Ovary (tissue), 3 donors: ENCODE data around the gene SLC1A1.

ENCODE experiments used
- POLR2A ChIP-seq: fragments of 450-650 bp; IDR thresholded peaks from one replicate; pipeline ENCODE4 v1.6.1; 2017; ENCODE audit warnings: antibody characterized with exemption, mild to moderate bottlenecking, moderate library complexity
- TF ChIP-seq, protein P1 (sequence below), 3 donors: fragments of 450-650 bp in 2 of 3; fragments of 200-600 bp in 1 of 3; IDR thresholded peaks; one replicate each; pipeline versions ENCODE4 v1.5.1 to v1.8.0; 2016 to 2022; ENCODE audit warnings: antibody characterized with exemption in 3 of 3, mild to moderate bottlenecking in 1 of 3
- donor health status: DM: no; HTN: no; CAD: no.

DNA sequence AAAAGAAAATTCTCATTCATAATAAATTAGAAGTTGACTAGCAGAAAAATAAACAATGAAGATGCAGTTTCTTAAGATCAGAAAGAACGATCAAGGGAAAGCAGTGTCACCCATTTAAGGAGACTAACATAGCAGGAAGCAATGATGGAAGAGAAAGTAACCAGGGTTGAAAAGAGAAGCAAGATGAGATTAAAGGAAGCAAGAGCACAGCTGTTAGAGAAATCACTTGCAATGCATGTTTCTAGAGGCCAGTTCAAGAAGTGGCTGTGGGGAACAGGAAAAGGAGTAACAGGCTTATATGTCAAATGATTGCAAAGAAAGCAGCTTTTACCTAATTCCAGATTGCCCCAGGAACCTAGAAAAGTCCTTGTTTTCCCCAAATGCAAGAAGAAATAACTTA lies 46.8 kb upstream of the SLC1A1 start:
- TF ChIP-seq, protein P1, sequence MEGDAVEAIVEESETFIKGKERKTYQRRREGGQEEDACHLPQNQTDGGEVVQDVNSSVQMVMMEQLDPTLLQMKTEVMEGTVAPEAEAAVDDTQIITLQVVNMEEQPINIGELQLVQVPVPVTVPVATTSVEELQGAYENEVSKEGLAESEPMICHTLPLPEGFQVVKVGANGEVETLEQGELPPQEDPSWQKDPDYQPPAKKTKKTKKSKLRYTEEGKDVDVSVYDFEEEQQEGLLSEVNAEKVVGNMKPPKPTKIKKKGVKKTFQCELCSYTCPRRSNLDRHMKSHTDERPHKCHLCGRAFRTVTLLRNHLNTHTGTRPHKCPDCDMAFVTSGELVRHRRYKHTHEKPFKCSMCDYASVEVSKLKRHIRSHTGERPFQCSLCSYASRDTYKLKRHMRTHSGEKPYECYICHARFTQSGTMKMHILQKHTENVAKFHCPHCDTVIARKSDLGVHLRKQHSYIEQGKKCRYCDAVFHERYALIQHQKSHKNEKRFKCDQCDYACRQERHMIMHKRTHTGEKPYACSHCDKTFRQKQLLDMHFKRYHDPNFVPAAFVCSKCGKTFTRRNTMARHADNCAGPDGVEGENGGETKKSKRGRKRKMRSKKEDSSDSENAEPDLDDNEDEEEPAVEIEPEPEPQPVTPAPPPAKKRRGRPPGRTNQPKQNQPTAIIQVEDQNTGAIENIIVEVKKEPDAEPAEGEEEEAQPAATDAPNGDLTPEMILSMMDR (IDR thresholded peaks at IDR 0.05), result no peak
- no peak for TF ChIP-seq POLR2A
